ENCODE results near the gene C2CD4D.
A peak's percentile ranks its signal among the peaks of the same experiment; 100 is the strongest.

Gene C2CD4D

DNA sequence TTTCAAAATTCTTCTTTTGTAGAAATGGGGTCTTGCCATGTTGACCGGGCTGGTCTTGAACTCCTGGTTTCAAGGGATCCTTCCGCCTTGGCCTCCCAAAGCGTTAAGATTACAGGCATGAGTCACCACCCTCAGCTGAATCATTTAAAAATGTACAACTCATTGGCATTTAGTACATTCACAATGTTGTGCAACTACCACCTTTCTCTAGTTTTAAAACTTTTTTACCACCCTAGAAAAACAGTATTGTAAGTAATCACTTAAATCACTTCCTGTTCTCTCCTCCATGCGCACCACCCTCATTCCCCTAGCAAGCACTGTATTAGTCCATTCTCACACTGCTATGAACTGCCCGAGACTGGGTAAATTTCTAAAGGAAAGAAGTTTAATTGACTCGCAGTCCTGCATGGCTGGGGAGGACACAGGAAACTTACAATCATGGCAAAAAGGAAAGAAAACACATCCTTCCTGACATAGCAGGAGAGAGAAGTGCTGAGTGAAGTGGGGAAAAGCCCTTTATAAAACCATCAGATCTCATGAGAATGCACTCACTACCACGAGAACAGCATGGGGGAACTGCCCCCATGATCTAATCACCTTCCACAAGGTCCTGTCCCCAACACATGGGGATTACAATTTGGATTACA is 28.3 kb upstream of the C2CD4D start:
- DNase-seq = peak; percentile 73
- no peaks in the 10 kb centered on the region for H3K27me3 ChIP-seq (replicated peaks)
- H3K36me3 ChIP-seq (replicated peaks) = no peaks in the 10 kb centered on the region
- H3K27ac ChIP-seq = peak overlapping the region; percentile 26
- in situ Hi-C loops (cut with HindIII; ENCODE audit: low pct_ligation_motif_present, low sequenced_read_pairs) = no loop called here
- TF ChIP-seq, protein P1, sequence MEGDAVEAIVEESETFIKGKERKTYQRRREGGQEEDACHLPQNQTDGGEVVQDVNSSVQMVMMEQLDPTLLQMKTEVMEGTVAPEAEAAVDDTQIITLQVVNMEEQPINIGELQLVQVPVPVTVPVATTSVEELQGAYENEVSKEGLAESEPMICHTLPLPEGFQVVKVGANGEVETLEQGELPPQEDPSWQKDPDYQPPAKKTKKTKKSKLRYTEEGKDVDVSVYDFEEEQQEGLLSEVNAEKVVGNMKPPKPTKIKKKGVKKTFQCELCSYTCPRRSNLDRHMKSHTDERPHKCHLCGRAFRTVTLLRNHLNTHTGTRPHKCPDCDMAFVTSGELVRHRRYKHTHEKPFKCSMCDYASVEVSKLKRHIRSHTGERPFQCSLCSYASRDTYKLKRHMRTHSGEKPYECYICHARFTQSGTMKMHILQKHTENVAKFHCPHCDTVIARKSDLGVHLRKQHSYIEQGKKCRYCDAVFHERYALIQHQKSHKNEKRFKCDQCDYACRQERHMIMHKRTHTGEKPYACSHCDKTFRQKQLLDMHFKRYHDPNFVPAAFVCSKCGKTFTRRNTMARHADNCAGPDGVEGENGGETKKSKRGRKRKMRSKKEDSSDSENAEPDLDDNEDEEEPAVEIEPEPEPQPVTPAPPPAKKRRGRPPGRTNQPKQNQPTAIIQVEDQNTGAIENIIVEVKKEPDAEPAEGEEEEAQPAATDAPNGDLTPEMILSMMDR (IDR thresholded peaks at IDR 0.05; ENCODE audit: low read depth, low read length, missing control alignments) = no peak
- H3K4me3 ChIP-seq (ENCODE audit: low read depth, low read length) = no peak overlapping the region

DNA sequence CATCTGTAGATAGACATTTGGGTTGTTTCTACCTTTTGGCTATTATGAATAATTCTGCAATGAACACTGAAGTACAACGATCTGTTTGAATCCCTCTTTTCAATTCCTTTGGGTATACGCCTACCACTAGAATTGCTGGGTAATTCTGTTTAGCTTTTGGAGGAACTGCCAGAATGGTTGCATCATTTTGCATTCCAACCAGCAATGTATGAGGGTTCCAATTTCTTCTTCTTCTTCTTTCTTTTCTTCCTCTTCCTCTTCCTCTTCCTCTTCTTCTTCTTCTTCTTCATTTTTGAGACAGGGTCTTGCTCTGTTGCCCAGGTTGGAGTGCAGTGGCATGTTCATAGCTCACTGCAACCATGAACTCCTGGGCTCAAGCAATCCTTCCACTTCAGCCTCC is 27.7 kb upstream of the C2CD4D start:
- in situ Hi-C loops (cut with HindIII; ENCODE audit: low pct_ligation_motif_present, low sequenced_read_pairs) = no loop called here
- H3K36me3 ChIP-seq (replicated peaks) = no peaks in the 10 kb centered on the region
- no peak for DNase-seq
- no peaks in the 10 kb centered on the region for H3K27me3 ChIP-seq (replicated peaks)
- TF ChIP-seq, protein P1 (IDR thresholded peaks at IDR 0.05; ENCODE audit: low read depth, low read length, missing control alignments) = no peak
- H3K27ac ChIP-seq = no peak overlapping the region
- no peak overlapping the region for H3K4me3 ChIP-seq (ENCODE audit: low read depth, low read length)

DNA sequence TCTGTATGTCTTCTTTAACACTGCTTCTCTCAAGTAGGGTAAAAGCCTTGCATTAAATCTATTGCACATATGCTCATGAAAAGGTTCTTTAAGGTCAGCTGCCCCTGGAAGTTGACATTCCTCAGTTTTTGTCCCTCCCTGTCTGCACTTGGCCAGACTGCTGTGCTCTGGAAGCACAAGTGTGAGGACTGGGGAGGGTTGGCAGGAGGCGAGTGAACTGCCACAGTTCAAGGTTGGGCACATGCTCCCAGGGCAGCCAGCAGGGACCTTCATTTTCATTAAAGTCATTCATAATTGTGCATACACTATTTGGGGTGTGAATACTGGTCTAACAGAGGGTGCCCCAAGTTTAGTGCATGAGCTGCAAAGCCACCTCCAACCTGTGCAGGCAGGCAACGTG is 24.8 kb upstream of the C2CD4D start:
- Histone ChIP-seq H3K27ac (no peak overlapping the region), H3K27me3 (replicated peaks) (no peaks in the 10 kb centered on the region), H3K4me3 (ENCODE audit: low read depth, low read length) (no peak overlapping the region), H3K36me3 (replicated peaks) (no peaks in the 10 kb centered on the region)
- in situ Hi-C loops (cut with HindIII; ENCODE audit: low pct_ligation_motif_present, low sequenced_read_pairs) = no loop called here
- TF ChIP-seq, protein P1 (IDR thresholded peaks at IDR 0.05; ENCODE audit: low read depth, low read length, missing control alignments) = no peak
- DNase-seq = no peak

DNA sequence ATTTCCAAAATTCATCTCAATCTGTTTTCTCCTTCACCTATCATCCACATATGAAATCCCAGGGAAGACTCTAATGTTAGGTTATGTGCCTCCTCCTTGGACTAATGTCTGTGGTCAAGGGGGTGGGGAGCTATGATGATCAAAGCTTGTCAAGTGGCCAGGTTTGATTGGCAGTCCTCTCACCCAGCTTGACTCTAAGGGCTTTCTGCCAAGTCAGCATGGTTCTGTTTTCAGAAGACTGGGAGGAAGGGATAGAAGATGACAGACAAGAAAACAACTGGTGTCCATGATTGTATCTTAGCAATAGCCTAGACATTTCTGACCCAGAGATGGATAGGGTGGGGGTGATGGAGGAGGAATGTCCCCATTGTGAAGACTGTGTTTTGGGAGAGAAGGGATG is 23.0 kb upstream of the C2CD4D start:
- no peak for DNase-seq
- TF ChIP-seq, protein P1 (IDR thresholded peaks at IDR 0.05; ENCODE audit: low read depth, low read length, missing control alignments) = no peak
- no peak overlapping the region for H3K4me3 ChIP-seq (ENCODE audit: low read depth, low read length)
- no peaks in the 10 kb centered on the region for H3K36me3 ChIP-seq (replicated peaks)
- H3K27ac ChIP-seq = no peak overlapping the region
- no peaks in the 10 kb centered on the region for H3K27me3 ChIP-seq (replicated peaks)
- in situ Hi-C loops (cut with HindIII; ENCODE audit: low pct_ligation_motif_present, low sequenced_read_pairs) = no loop called here

DNA sequence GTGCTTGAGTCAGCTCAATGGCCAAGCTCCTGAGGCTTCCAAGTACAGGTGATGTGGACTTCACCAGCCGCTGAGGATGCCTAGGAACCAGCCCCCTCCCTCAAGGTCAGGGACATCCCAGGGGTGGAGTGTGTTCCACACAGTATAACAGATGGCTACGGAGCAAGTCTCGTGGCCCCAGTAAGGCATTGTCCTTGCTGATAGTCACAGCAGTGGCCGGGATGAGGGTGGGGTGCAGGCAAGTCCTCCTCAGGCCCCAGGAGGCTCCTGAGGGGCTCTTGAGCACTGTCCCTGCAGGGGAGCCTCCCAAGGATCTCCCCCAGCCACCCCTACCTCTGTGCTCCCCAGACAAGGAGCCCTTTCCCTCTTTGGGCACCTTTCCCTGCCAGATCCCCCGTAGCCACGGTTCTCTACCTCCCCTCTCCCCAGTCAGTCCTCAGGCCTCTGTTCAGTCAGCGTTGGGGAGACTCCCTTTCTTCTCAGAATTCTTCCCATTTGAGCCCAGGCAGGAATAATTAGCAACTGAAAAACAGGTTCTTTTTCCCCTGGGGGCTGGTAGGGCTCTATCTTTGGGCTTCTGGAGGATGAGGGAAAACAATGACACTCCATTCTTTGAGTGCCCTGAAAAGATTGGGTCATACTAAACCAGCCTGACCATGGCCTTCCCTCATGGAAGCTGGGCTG is 21.0 kb upstream of the C2CD4D start:
- no peaks in the 10 kb centered on the region for H3K27me3 ChIP-seq (replicated peaks)
- TF ChIP-seq, protein P1 (IDR thresholded peaks at IDR 0.05; ENCODE audit: low read depth, low read length, missing control alignments) = no peak
- in situ Hi-C loops (cut with HindIII; ENCODE audit: low pct_ligation_motif_present, low sequenced_read_pairs) = no loop called here

More for the DNA sequence above, 21.0 kb upstream of the C2CD4D start:
- no peak overlapping the region for H3K4me3 ChIP-seq (ENCODE audit: low read depth, low read length)
- no peaks in the 10 kb centered on the region for H3K36me3 ChIP-seq (replicated peaks)
- H3K27ac ChIP-seq = no peak overlapping the region
- no peak for DNase-seq
